Activated CD4-positive, alpha-beta T cell treated with anti-CD3 and anti-CD28 coated beads, Interleukin-2, amount 10 ng/mL, durations not matched to agents 7 days and 5 days (primary cell): Measurements from ENCODE around the gene ADGRL3. TPM values are rescaled to one million over a fixed set of nuclear protein-coding genes. Genes with fewer than 3 reads are reported as not detected.

ENCODE experiments used
- CTCF ChIA-PET: fragments of 350-600 bp; sonication (Branson Sonifier 250); formaldehyde crosslinking; loops from one replicate; lab custom pipeline; 2021; ENCODE audit warnings: antibody characterized with exemption; lab: Charles Lee
- POLR2A ChIA-PET: fragments of 350-600 bp; sonication (Branson Sonifier 250); formaldehyde crosslinking; loops from one replicate; lab custom pipeline; 2021; ENCODE audit warnings: antibody characterized with exemption; lab: Charles Lee
- DNase-seq: peaks from one replicate; pipeline ENCODE4 v3.0.0-alpha.2; 2020
- H3K27ac Mint-ChIP-seq: one replicate; pipeline ENCODE4 v1.8.0; 2021; ENCODE audit warnings: mild to moderate bottlenecking, moderate library complexity, mixed read lengths
- H3K27me3 Mint-ChIP-seq: one replicate; pipeline ENCODE4 v1.8.0; 2021; ENCODE audit warnings: mixed read lengths
- H3K36me3 Mint-ChIP-seq: one replicate; pipeline ENCODE4 v1.8.0; 2021; ENCODE audit warnings: low read depth, mixed read lengths
- H3K4me1 Mint-ChIP-seq: one replicate; pipeline ENCODE4 v1.8.0; 2021; ENCODE audit warnings: mixed read lengths
- H3K4me3 Mint-ChIP-seq: one replicate; pipeline ENCODE4 v1.8.0; 2021; ENCODE audit warnings: mild to moderate bottlenecking, moderate library complexity, mixed read lengths
- H3K9me3 Mint-ChIP-seq: one replicate; pipeline ENCODE4 v1.8.0; 2021; ENCODE audit warnings: mixed read lengths
- total RNA-seq, 2 experiments: library from RNA; stranded (reverse); gene quantifications; one replicate each; pipeline ENCODE4 v1.2.3, GENCODE V29; 2021

ADGRL3 gene
- total RNA-seq, 2 experiments from 2014 or later = not detected

- Mint-ChIP-seq H3K4me1 (no peaks in the 10 kb centered on the region), H3K27me3 (no peaks in the 10 kb centered on the region), H3K27ac (no peak overlapping the region), H3K9me3 (no peaks in the 10 kb centered on the region), H3K36me3 (no peaks in the 10 kb centered on the region), H3K4me3 (no peak overlapping the region)
- ChIA-PET CTCF (no interaction called here), POLR2A (no interaction called here)
- no peak for DNase-seq
Measured at GRCh38 chr4:61301271-61301670, 101.1 kb downstream of the ADGRL3 start.

DNA sequence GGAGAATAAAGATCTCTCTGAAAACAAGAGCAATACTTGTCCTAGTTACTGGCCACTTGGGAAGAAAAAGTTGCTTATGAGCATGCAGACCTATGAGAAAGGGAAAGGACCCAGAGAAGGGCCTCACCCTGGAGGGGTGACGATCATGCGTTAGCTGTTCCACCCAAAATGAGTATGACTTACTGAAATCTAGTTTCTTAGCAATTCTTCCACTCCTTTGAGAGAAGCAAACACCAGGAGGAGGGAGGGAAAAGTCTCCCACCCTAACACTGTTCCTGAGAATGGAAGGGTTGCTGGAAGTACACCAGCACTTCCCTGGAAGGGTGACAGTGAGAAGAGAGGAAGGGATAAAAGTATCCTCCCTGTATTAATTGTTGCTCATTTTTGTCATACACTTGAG, 107.9 kb downstream of the ADGRL3 start:
- H3K36me3 Mint-ChIP-seq = no peaks in the 10 kb centered on the region
- ChIA-PET POLR2A (no interaction called here), CTCF (no interaction called here)
- no peak overlapping the region for H3K4me3 Mint-ChIP-seq
- H3K9me3 Mint-ChIP-seq = peaks cover 1% of the 10 kb centered on the region
- no peaks in the 10 kb centered on the region for H3K4me1 Mint-ChIP-seq
- H3K27me3 Mint-ChIP-seq = no peaks in the 10 kb centered on the region
- no peak overlapping the region for H3K27ac Mint-ChIP-seq
- DNase-seq = no peak

GRCh38 chr4:61309616-61310015, 109.5 kb downstream of the ADGRL3 start:
- no peak overlapping the region for H3K27ac Mint-ChIP-seq
- POLR2A ChIA-PET = no interaction called here
- no peak for DNase-seq
- CTCF ChIA-PET = no interaction called here
- no peaks in the 10 kb centered on the region for H3K4me1 Mint-ChIP-seq
- H3K4me3 Mint-ChIP-seq = no peak overlapping the region
- no peaks in the 10 kb centered on the region for H3K27me3 Mint-ChIP-seq
- H3K9me3 Mint-ChIP-seq = peaks cover 4% of the 10 kb centered on the region
- H3K36me3 Mint-ChIP-seq = no peaks in the 10 kb centered on the region

DNA sequence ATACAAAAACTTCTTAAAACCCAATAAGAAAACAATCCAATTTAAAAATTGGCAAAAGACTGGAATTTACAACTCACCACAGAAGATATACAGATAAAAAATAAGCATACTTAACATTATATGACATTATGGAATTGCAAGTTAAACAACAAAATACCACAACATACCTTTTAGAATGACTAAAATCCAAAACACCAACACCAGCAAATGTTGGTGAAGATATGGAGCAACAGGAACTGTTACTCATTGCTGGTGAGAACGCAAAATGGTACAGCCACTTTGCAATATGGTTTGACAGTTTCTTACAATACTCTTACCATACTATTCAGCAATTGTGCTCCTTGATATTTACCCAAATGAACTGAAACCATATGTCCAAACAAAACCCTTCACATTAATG, 112.4 kb downstream of the ADGRL3 start:
- Mint-ChIP-seq H3K27me3 (no peaks in the 10 kb centered on the region), H3K36me3 (no peaks in the 10 kb centered on the region), H3K4me3 (no peak overlapping the region), H3K9me3 (peaks cover 4% of the 10 kb centered on the region), H3K27ac (no peak overlapping the region), H3K4me1 (no peaks in the 10 kb centered on the region)
- ChIA-PET CTCF (no interaction called here), POLR2A (no interaction called here)
- no peak for DNase-seq

- Mint-ChIP-seq H3K4me1 (no peaks in the 10 kb centered on the region), H3K36me3 (no peaks in the 10 kb centered on the region), H3K4me3 (no peak overlapping the region), H3K27ac (no peak overlapping the region), H3K27me3 (no peaks in the 10 kb centered on the region), H3K9me3 (peaks cover 3% of the 10 kb centered on the region)
- POLR2A ChIA-PET = no interaction called here
- no peak for DNase-seq
- CTCF ChIA-PET = no interaction called here
Measured at GRCh38 chr4:61318431-61318830, 118.3 kb downstream of the ADGRL3 start.

DNA sequence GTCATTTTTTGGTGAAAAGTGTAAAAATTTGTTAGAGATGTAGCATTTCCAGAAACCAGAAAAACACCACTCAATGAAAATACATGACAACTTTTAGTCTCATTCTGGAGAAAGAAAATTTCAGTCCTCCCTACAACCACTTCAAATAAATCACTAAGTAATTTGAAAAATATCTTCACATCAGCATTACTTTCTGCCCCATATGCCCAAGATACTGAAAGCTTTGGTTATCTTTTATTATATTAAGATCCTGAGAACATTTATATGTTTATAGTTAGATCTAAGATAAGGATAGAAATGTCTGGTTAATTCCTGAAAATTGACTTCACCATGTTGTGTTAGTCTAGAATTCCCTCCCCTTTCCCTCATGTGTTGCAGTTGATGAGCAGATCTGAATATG, 119.0 kb downstream of the ADGRL3 start:
- DNase-seq = no peak
- Mint-ChIP-seq H3K4me1 (no peaks in the 10 kb centered on the region), H3K4me3 (no peak overlapping the region), H3K36me3 (no peaks in the 10 kb centered on the region), H3K27me3 (no peaks in the 10 kb centered on the region), H3K9me3 (peaks cover 6% of the 10 kb centered on the region), H3K27ac (no peak overlapping the region)
- ChIA-PET POLR2A (no interaction called here), CTCF (no interaction called here)

DNA sequence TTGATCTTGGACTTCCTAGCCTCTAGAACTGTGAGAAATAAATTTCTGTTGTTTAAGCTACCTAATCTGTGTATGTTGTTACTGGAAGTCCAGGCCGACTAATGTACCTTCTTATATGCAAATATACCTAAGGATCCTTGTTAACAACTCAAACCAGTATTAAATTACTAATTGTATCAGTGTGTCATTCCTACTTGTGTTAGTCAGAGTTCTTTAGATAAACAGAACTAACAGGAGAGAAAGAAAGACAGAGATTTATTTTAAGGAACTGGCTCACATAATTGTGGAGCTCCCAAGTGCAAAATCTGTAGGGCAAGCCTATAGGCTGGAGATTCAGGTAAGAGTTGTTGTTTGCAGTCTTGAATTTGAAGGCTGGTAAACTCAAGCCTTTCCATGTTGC, 120.0 kb downstream of the ADGRL3 start:
- Mint-ChIP-seq H3K36me3 (no peaks in the 10 kb centered on the region), H3K4me3 (no peak overlapping the region), H3K9me3 (peaks cover 6% of the 10 kb centered on the region), H3K27ac (no peak overlapping the region), H3K4me1 (no peaks in the 10 kb centered on the region), H3K27me3 (no peaks in the 10 kb centered on the region)
- CTCF ChIA-PET = no interaction called here
- POLR2A ChIA-PET = no interaction called here
- no peak for DNase-seq

- no peak overlapping the region for H3K27ac Mint-ChIP-seq
- DNase-seq = no peak
- H3K4me1 Mint-ChIP-seq = no peaks in the 10 kb centered on the region
- H3K27me3 Mint-ChIP-seq = no peaks in the 10 kb centered on the region
- no peaks in the 10 kb centered on the region for H3K36me3 Mint-ChIP-seq
- peaks cover 6% of the 10 kb centered on the region for H3K9me3 Mint-ChIP-seq
- ChIA-PET POLR2A (no interaction called here), CTCF (no interaction called here)
- H3K4me3 Mint-ChIP-seq = no peak overlapping the region
Measured at GRCh38 chr4:61320631-61321030, 120.5 kb downstream of the ADGRL3 start.

GRCh38 chr4:61332693-61333092, 132.6 kb downstream of the ADGRL3 start:
- Mint-ChIP-seq H3K4me3 (no peak overlapping the region), H3K36me3 (no peaks in the 10 kb centered on the region), H3K27me3 (no peaks in the 10 kb centered on the region), H3K9me3 (no peaks in the 10 kb centered on the region), H3K4me1 (no peaks in the 10 kb centered on the region), H3K27ac (no peak overlapping the region)
- ChIA-PET POLR2A (no interaction called here), CTCF (no interaction called here)
- DNase-seq = no peak

GRCh38 chr4:61333490-61333889, 133.4 kb downstream of the ADGRL3 start:
- ChIA-PET CTCF (no interaction called here), POLR2A (no interaction called here)
- no peaks in the 10 kb centered on the region for H3K4me1 Mint-ChIP-seq
- H3K9me3 Mint-ChIP-seq = no peaks in the 10 kb centered on the region
- H3K27me3 Mint-ChIP-seq = no peaks in the 10 kb centered on the region
- H3K27ac Mint-ChIP-seq = no peak overlapping the region
- no peaks in the 10 kb centered on the region for H3K36me3 Mint-ChIP-seq
- H3K4me3 Mint-ChIP-seq = no peak overlapping the region
- no peak for DNase-seq

- ChIA-PET POLR2A (no interaction called here), CTCF (no interaction called here)
- Mint-ChIP-seq H3K9me3 (no peaks in the 10 kb centered on the region), H3K4me3 (no peak overlapping the region), H3K36me3 (no peaks in the 10 kb centered on the region), H3K27me3 (no peaks in the 10 kb centered on the region), H3K27ac (no peak overlapping the region), H3K4me1 (no peaks in the 10 kb centered on the region)
- DNase-seq = no peak
Measured at GRCh38 chr4:61335241-61335763, 135.2 kb downstream of the ADGRL3 start.

- no peaks in the 10 kb centered on the region for H3K27me3 Mint-ChIP-seq
- H3K4me1 Mint-ChIP-seq = no peaks in the 10 kb centered on the region
- CTCF ChIA-PET = no interaction called here
- no peaks in the 10 kb centered on the region for H3K36me3 Mint-ChIP-seq
- no peak for DNase-seq
- no peaks in the 10 kb centered on the region for H3K9me3 Mint-ChIP-seq
- H3K4me3 Mint-ChIP-seq = no peak overlapping the region
- H3K27ac Mint-ChIP-seq = no peak overlapping the region
- POLR2A ChIA-PET = no interaction called here
Measured at GRCh38 chr4:61336488-61336887, 136.4 kb downstream of the ADGRL3 start.

DNA sequence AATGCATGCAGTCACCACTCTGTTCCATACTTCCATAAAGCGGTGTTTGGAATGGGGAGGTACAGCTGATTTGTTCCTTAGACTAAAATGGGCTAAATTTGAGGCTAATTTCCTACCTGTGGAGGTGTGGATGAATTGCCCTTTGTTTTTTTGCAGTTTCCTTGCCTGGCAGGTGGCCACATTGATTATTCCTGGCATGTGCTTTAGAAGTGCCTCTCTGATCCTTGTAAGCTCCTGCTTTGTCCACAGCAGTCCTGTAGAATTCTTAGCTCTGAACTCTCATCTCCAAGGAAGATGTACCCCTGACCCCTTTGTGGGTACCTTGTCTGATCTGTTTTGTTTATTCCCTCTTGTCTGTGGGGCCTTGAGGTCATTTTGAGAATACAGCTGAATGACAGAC, 136.8 kb downstream of the ADGRL3 start:
- Mint-ChIP-seq H3K9me3 (no peaks in the 10 kb centered on the region), H3K27ac (no peak overlapping the region), H3K4me3 (no peak overlapping the region), H3K36me3 (no peaks in the 10 kb centered on the region), H3K4me1 (no peaks in the 10 kb centered on the region), H3K27me3 (no peaks in the 10 kb centered on the region)
- no peak for DNase-seq
- ChIA-PET POLR2A (no interaction called here), CTCF (no interaction called here)

DNA sequence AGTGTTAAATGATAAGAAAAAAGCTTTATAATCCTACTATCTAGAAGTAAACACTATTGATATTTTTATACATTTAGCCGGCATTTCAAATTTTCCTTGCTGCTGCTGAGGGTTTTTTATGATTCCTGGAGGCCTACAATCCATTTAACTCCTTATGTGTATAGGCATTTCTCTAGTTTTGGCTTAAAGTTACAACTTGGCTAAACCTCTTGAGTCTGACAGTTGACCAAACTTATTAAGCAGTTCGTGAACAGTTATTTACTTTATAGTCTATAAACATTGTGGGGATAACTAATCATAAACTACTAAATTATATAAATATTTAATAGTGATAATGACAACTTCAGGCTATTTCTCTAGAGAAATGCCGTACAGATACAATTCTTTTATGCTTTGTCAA, 141.9 kb downstream of the ADGRL3 start:
- Mint-ChIP-seq H3K4me1 (no peaks in the 10 kb centered on the region), H3K4me3 (no peak overlapping the region), H3K36me3 (no peaks in the 10 kb centered on the region), H3K27me3 (no peaks in the 10 kb centered on the region), H3K9me3 (peaks cover 2% of the 10 kb centered on the region), H3K27ac (no peak overlapping the region)
- CTCF ChIA-PET = interaction anchor here (1.0 kb wide), 1 partner anchor 1090 kb away, joined by 3 read pairs; no protein-coding TSS in a partner anchor
- no peak for DNase-seq
- POLR2A ChIA-PET = no interaction called here
